Measurements from ENCODE around the gene ARID4B.

Gene ARID4B

DNA sequence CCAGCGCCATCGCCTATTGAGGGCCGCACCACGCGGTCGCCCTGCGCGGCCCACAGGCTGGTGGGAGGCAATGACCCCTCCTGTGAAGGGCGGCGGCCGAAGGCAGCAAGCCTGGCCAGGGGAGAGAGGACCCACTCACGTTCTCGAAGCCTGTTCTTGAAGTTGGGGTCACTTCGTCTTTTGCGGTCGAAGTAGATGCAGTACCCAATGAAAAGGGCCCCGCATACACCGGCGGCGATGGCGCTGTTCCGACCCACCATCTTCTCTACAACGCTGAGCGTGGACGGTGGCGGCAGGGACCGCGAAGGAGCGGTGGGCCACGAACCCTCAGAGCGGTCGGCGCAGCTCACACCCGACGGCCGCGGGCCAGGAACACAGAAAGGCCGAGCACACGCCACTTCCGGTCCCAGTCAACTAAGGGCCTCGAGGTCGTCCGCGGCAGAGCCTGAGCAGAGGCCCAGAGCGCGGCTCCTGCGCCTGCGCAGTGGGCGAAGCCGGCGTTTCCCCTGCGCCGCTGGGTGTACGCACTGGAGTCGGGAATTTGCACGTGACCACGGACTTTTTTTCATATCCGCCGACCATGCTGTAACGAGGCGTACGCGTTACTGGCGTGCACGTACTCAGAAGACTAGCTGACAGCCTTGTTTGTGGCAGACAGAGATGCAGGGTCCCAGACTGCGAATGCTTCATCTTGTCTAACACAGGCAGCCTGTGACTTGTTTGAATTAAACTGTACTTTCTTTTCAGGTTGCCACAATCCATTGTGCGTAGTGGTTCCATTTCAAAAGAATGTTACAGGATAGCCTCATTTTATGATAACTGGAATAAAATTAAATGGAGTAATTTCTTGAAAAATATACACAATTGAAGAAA lies 199.3 kb downstream of the ARID4B start, which contains the start of gene TOMM20:
Gene TOMM20 (minus strand): TSS at position 382 of the 873 bp plus-strand sequence. CDS start 122 bp downstream, at position 260.
- Histone ChIP-seq H4K12ac (ENCODE audit: low read depth, low read length) (peak within 1 kb of the TSS; percentile 92), H3K4me3 (ENCODE audit: low read depth, low read length) (peak within 1 kb of the TSS; percentile 99), H2AFZ (ENCODE audit: insufficient read depth, low read length, poor library complexity) (peak within 1 kb of the TSS; percentile 97), H2BK12ac (ENCODE audit: low read length) (no peak within 1 kb of the TSS), H3K9ac (ENCODE audit: low read length) (peak within 1 kb of the TSS; percentile 99), H2BK120ac (ENCODE audit: insufficient read depth, low read length, poor library complexity) (peak within 1 kb of the TSS; percentile 87), H3K36me3 (ENCODE audit: control insufficient read depth in 1 of 2, insufficient read depth in 2 of 2, low read length in 2 of 2) (peaks cover 14 to 17% of the 10 kb centered on the region in 2 experiments), H3K4me1 (ENCODE audit: control insufficient read depth in 1 of 2, insufficient read depth in 2 of 2, low read length in 2 of 2) (peaks cover 2 to 7% of the 10 kb centered on the region in 2 experiments), H3K79me2 (ENCODE audit: control insufficient read depth, insufficient read depth, low read length, poor library complexity) (peaks cover 20% of the 10 kb centered on the region), H3K27me3 (ENCODE audit: insufficient read depth, low read length) (no peaks in the 10 kb centered on the region), H4K91ac (ENCODE audit: low read depth, low read length) (peak within 1 kb of the TSS; percentile 89), H3K9me3 (ENCODE audit: insufficient read depth, low read depth, low read length) (peaks cover 1% of the 10 kb centered on the region), H2BK5ac (ENCODE audit: low read depth, low read length, poor library complexity) (peak within 1 kb of the TSS; percentile 65), H4K8ac (ENCODE audit: low read depth, low read length) (peak within 1 kb of the TSS; percentile 91), H3K79me1 (ENCODE audit: low read length) (peaks cover 5% of the 10 kb centered on the region), H3K4ac (ENCODE audit: low read depth, low read length) (peak within 1 kb of the TSS; percentile 98), H3K27ac (ENCODE audit: low read depth, low read length) (peak within 1 kb of the TSS; percentile 80), H2AK5ac (ENCODE audit: low read length) (peak within 1 kb of the TSS; percentile 97), H3K14ac (ENCODE audit: low read length) (peak within 1 kb of the TSS; percentile 89), H3K23ac (ENCODE audit: low read length) (peak within 1 kb of the TSS; percentile 98), H3K18ac (ENCODE audit: low read length) (peak within 1 kb of the TSS; percentile 90), H3K4me2 (ENCODE audit: low read length) (peak within 1 kb of the TSS; percentile 65)
- peak; percentile 100 for DNase-seq
- no CpG with 5 or more reads among the region's 67 CpGs for WGBS (ENCODE audit: extremely low coverage, insufficient coverage, insufficient read length)

DNA sequence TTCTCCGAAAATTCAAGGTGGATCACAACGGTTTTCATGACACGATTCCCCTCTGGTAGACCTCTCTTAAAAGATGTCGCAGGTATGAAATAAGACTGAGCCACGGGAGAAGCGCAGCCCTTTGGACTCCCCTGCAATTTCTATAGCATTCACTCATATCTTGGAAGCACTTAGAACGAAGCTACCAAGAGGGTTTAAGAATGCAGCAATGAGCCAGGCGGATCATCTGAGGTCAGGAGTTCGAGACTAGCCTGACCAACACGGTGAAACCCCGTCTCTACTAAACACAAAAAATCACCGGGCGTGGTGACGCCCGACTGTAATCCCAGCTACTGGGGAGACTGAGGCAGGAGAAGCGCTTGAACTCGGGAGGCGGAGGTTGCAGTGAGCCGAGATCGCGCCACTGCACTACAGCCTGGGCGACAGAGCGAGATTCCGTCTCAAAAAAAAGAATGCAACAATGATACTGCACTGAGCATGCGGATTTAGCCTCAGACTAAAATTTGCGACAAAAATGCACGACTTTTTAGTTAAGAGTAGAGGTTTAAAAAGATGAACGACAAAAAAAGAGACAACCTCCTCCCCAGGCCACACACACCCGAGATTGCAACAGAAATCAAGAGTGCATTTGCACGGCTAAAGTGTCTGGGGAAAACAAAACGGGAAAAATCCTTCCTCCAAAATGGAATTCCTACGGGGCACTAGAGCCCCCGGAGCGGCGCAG lies 200.1 kb downstream of the ARID4B start:
- peaks cover 2 to 7% of the 10 kb centered on the region in 2 experiments for H3K4me1 ChIP-seq (ENCODE audit: control insufficient read depth in 1 of 2, insufficient read depth in 2 of 2, low read length in 2 of 2)
- H2AFZ ChIP-seq (ENCODE audit: insufficient read depth, low read length, poor library complexity): peak overlapping the region; percentile 97
- H3K23ac ChIP-seq (ENCODE audit: low read length): no peak overlapping the region
- peak overlapping the region; percentile 99 for H3K9ac ChIP-seq (ENCODE audit: low read length)
- peaks cover 1% of the 10 kb centered on the region for H3K9me3 ChIP-seq (ENCODE audit: insufficient read depth, low read depth, low read length)
- H2BK5ac ChIP-seq (ENCODE audit: low read depth, low read length, poor library complexity): peak overlapping the region; percentile 65
- H3K79me2 ChIP-seq (ENCODE audit: control insufficient read depth, insufficient read depth, low read length, poor library complexity): peaks cover 20% of the 10 kb centered on the region
- no peak overlapping the region for H2BK12ac ChIP-seq (ENCODE audit: low read length)
- H3K27ac ChIP-seq (ENCODE audit: low read depth, low read length): peak overlapping the region; percentile 80
- peak in 1 of 2 donors; percentile 50 for DNase-seq
- H3K79me1 ChIP-seq (ENCODE audit: low read length): peaks cover 5% of the 10 kb centered on the region
- H4K12ac ChIP-seq (ENCODE audit: low read depth, low read length): peak overlapping the region; percentile 92
- H4K91ac ChIP-seq (ENCODE audit: low read depth, low read length): peak overlapping the region; percentile 89
- no CpG with 5 or more reads among the region's 35 CpGs for WGBS (ENCODE audit: extremely low coverage, insufficient coverage, insufficient read length)
- H3K14ac ChIP-seq (ENCODE audit: low read length): peak overlapping the region; percentile 89
- no peaks in the 10 kb centered on the region for H3K27me3 ChIP-seq (ENCODE audit: insufficient read depth, low read length)
- H4K8ac ChIP-seq (ENCODE audit: low read depth, low read length): peak overlapping the region; percentile 91
- peaks cover 12 to 13% of the 10 kb centered on the region in 2 experiments for H3K36me3 ChIP-seq (ENCODE audit: control insufficient read depth in 1 of 2, insufficient read depth in 2 of 2, low read length in 2 of 2)
- peak overlapping the region; percentile 98 for H3K4ac ChIP-seq (ENCODE audit: low read depth, low read length)
- peak overlapping the region; percentile 99 for H3K4me3 ChIP-seq (ENCODE audit: low read depth, low read length)
- H2BK120ac ChIP-seq (ENCODE audit: insufficient read depth, low read length, poor library complexity): peak overlapping the region; percentile 87
- H3K4me2 ChIP-seq (ENCODE audit: low read length): peak overlapping the region; percentile 63
- H2AK5ac ChIP-seq (ENCODE audit: low read length): peak overlapping the region; percentile 97
- peak overlapping the region; percentile 90 for H3K18ac ChIP-seq (ENCODE audit: low read length)

GRCh38 chr1:235127203-235127602 lies 200.8 kb downstream of the ARID4B start:
- Histone ChIP-seq H2BK120ac (ENCODE audit: insufficient read depth, low read length, poor library complexity) (no peak overlapping the region), H3K9me3 (ENCODE audit: insufficient read depth, low read depth, low read length) (peaks cover 1% of the 10 kb centered on the region), H2BK5ac (ENCODE audit: low read depth, low read length, poor library complexity) (no peak overlapping the region), H3K27ac (ENCODE audit: low read depth, low read length) (no peak overlapping the region), H2BK12ac (ENCODE audit: low read length) (no peak overlapping the region), H3K4me1 (ENCODE audit: control insufficient read depth in 1 of 2, insufficient read depth in 2 of 2, low read length in 2 of 2) (peaks cover 2 to 7% of the 10 kb centered on the region in 2 experiments), H3K23ac (ENCODE audit: low read length) (no peak overlapping the region), H3K36me3 (ENCODE audit: control insufficient read depth in 1 of 2, insufficient read depth in 2 of 2, low read length in 2 of 2) (peaks cover 12% of the 10 kb centered on the region in 2 experiments), H3K14ac (ENCODE audit: low read length) (no peak overlapping the region), H3K4ac (ENCODE audit: low read depth, low read length) (peak overlapping the region; percentile 95), H3K27me3 (ENCODE audit: insufficient read depth, low read length) (no peaks in the 10 kb centered on the region), H2AK5ac (ENCODE audit: low read length) (no peak overlapping the region), H3K79me1 (ENCODE audit: low read length) (peaks cover 5% of the 10 kb centered on the region), H4K91ac (ENCODE audit: low read depth, low read length) (no peak overlapping the region), H3K79me2 (ENCODE audit: control insufficient read depth, insufficient read depth, low read length, poor library complexity) (peaks cover 20% of the 10 kb centered on the region), H3K4me2 (ENCODE audit: low read length) (peak overlapping the region; percentile 63), H3K9ac (ENCODE audit: low read length) (no peak overlapping the region), H3K18ac (ENCODE audit: low read length) (no peak overlapping the region), H3K4me3 (ENCODE audit: low read depth, low read length) (no peak overlapping the region), H4K12ac (ENCODE audit: low read depth, low read length) (no peak overlapping the region), H2AFZ (ENCODE audit: insufficient read depth, low read length, poor library complexity) (no peak overlapping the region), H4K8ac (ENCODE audit: low read depth, low read length) (no peak overlapping the region)
- WGBS (ENCODE audit: extremely low coverage, insufficient coverage, insufficient read length): no CpG with 5 or more reads among the region's 4 CpGs
- DNase-seq: no peak

DNA sequence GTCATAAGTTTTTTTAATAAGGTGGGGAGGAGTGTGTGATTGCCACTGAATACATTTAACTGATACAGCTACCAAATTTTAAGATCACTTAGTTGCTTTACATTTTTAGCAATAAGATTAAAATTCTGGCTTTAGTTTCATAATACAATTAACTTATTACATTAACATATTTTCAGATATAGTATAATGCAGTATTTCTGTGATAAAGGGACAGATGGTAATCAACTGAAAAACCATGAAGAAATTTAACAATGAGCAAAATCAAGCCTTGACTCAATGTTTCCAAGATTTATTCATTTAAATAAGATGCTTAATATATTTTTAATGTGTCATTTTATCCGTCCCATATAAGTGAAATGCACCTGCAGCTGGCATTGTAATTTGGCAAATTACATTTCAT lies 203.3 kb downstream of the ARID4B start:
- no peak overlapping the region for H3K4me3 ChIP-seq (ENCODE audit: low read depth, low read length)
- no peak overlapping the region for H3K4ac ChIP-seq (ENCODE audit: low read depth, low read length)
- no peak overlapping the region for H2AK5ac ChIP-seq (ENCODE audit: low read length)
- H3K27me3 ChIP-seq (ENCODE audit: insufficient read depth, low read length): no peaks in the 10 kb centered on the region
- no peak overlapping the region for H3K18ac ChIP-seq (ENCODE audit: low read length)
- H3K9ac ChIP-seq (ENCODE audit: low read length): no peak overlapping the region
- H2BK5ac ChIP-seq (ENCODE audit: low read depth, low read length, poor library complexity): no peak overlapping the region
- H3K4me1 ChIP-seq (ENCODE audit: control insufficient read depth in 1 of 2, insufficient read depth in 2 of 2, low read length in 2 of 2): peaks cover 0 to 3% of the 10 kb centered on the region in 2 experiments
- H2AFZ ChIP-seq (ENCODE audit: insufficient read depth, low read length, poor library complexity): no peak overlapping the region
- peaks cover 5% of the 10 kb centered on the region for H3K79me1 ChIP-seq (ENCODE audit: low read length)
- no peak overlapping the region for H2BK120ac ChIP-seq (ENCODE audit: insufficient read depth, low read length, poor library complexity)
- H4K12ac ChIP-seq (ENCODE audit: low read depth, low read length): no peak overlapping the region
- H3K27ac ChIP-seq (ENCODE audit: low read depth, low read length): no peak overlapping the region
- no peaks in the 10 kb centered on the region for H3K9me3 ChIP-seq (ENCODE audit: insufficient read depth, low read depth, low read length)
- H2BK12ac ChIP-seq (ENCODE audit: low read length): no peak overlapping the region
- no peak for DNase-seq
- H3K79me2 ChIP-seq (ENCODE audit: control insufficient read depth, insufficient read depth, low read length, poor library complexity): peaks cover 20% of the 10 kb centered on the region
- H3K4me2 ChIP-seq (ENCODE audit: low read length): no peak overlapping the region
- peaks cover 15 to 21% of the 10 kb centered on the region in 2 experiments for H3K36me3 ChIP-seq (ENCODE audit: control insufficient read depth in 1 of 2, insufficient read depth in 2 of 2, low read length in 2 of 2)
- no peak overlapping the region for H4K91ac ChIP-seq (ENCODE audit: low read depth, low read length)
- no peak overlapping the region for H3K14ac ChIP-seq (ENCODE audit: low read length)
- H3K23ac ChIP-seq (ENCODE audit: low read length): no peak overlapping the region
- H4K8ac ChIP-seq (ENCODE audit: low read depth, low read length): no peak overlapping the region
- WGBS (ENCODE audit: extremely low coverage, insufficient coverage, insufficient read length): no CpG with 5 or more reads among the region's 1 CpG

All from trophoblast cell (in vitro differentiated cells and primary cell).